K562 (cell line): ENCODE data around the gene EXTL1.

Source experiments
- CREB5 ChIP-seq: fragments of 250-450 bp; sonication (Bioruptor Pico); IDR thresholded peaks from 2 replicates; pipeline ENCODE4 v1.5.0; 2020; ENCODE audit warnings: mild to moderate bottlenecking
- HDAC6 ChIP-seq: IDR thresholded peaks from 2 replicates; pipeline ENCODE4 v1.6.1; 2012; ENCODE audit warnings: low read depth, mild to moderate bottlenecking, control low read depth, inconsistent platforms, low read length, moderate library complexity
- MXI1 ChIP-seq: IDR thresholded peaks from 2 replicates; pipeline ENCODE4 v1.6.1; 2011; ENCODE audit warnings: low read depth, mild to moderate bottlenecking, improper control_type of control experiment, low read length
- POLR2A ChIP-seq: fragments of 450-650 bp; conservative IDR thresholded peaks from 2 replicates; pipeline ENCODE4 v1.6.1; 2016
- ZBTB2 ChIP-seq: fragments of 450-650 bp; IDR thresholded peaks from 2 replicates; pipeline ENCODE4 v1.6.1; 2016; ENCODE audit warnings: antibody characterized with exemption
- ZNF707 ChIP-seq: fragments of 250-450 bp; sonication (Bioruptor Pico); conservative IDR thresholded peaks from 2 replicates; pipeline ENCODE4 v1.8.0; 2022; ENCODE audit warnings: inconsistent platforms, mild to moderate bottlenecking, moderate library complexity

- TF ChIP-seq ZBTB2 (no peak; the same call in 1 of the 2 replicates), CREB5 (CRISPR knock-in tag) (no peak), HDAC6 (no peak), MXI1 (no peak), POLR2A (no peak), ZNF707 (CRISPR knock-in tag) (no peak)
These were observed 11.7 kb upstream of the EXTL1 start for GRCh38 chr1:26009796-26010447.
